HG03460 (cell line): Measurements from ENCODE around the gene SMAD6.
A peak's percentile ranks its signal among the peaks of the same experiment; 100 is the strongest.
"Not testable (repeated sequence)": the region's sequence is repeated elsewhere in the genome, so short reads cannot be mapped to it uniquely, and the experiment has no call there.

ENCODE experiments used
- ATAC-seq: cut with Tn5 transposase; IDR thresholded peaks from one replicate; pipeline ENCODE4 v1.9.1; 2021; ENCODE audit not compliant: unreplicated experiment

Gene SMAD6

DNA sequence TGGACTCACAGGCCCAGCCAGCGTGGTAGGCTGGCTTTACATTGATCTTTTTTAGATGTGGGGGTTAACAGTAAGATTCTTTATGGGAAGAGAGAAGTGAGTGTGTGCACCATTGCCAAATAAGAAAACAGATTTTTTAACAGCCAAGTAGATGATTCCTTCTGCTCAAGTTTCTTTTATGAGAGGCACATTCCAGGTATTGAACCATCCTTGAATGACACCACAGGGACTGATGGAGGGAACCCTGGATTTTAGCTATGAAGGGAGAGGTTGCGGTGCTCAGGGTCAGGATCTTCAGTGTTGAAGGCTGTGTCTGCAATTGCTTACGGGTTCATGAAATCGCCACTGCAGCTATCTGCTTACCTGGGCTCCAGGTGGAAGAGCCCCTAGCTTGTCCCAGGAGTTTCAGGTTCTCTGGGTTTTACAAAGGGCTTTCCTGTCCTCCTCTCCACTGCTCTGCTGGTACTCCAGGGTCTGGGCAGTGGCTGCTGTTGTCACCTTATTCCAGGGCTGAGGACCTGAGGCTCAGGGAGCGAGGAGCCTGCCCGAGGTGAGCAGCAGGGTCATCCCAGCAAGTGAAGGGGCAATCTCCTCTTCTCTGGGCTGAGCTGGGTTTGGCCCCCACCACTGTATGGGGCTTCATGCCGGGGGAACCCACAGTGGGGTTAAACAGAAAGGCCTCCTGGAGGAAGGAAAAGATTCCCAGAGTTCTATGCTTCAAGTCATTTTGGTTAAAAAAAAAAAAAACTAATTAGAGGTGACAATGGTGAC lies 53.4 kb downstream of the SMAD6 start:
- no peak for ATAC-seq

- ATAC-seq: no peak
These were observed 54.3 kb downstream of the SMAD6 start for GRCh38 chr15:66756295-66756694.

- ATAC-seq: no peak
These were observed 55.0 kb downstream of the SMAD6 start for GRCh38 chr15:66757030-66757429.

- no peak for ATAC-seq
These were observed 55.5 kb downstream of the SMAD6 start for GRCh38 chr15:66757521-66757920.

DNA sequence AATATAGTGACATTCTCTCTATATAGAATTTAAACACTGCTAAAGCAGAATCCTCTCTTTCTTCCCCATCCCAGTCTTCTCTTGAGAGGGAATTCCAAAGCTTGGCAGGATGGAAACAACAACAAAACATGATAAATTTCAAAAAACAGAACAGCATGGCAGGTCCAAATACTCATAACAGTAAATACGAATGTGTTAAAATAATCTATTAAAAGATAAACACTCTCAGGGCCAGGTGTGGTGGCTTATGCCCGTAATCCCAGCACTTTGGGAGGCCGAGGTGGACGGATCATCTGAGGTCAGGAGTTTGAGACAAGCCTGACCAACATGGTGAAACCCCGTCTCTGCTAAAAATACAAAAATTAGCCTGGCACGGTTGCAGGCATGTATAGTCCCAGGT lies 56.2 kb downstream of the SMAD6 start:
- not testable (repeated sequence) for ATAC-seq

DNA sequence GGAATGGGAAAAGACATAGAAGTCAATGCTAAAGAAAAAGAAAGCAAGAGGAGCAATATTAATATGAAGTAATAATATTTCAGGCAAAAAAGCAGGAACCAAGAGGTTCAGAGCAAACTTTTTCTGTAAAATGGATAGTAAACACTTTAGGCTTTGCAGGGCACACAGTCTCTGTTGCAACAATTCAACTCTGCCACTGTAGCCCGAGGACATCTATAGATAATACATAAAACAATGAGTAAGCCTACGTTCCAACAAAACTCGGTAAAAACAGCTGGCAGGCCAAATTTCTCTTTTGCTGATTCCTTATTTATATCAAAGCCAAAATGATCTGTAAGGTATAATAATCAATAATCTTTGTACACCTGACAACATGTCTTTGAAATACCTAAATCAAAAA lies 56.8 kb downstream of the SMAD6 start:
- ATAC-seq: no peak

GRCh38 chr15:66760097-66760967 lies 58.3 kb downstream of the SMAD6 start:
- no peak for ATAC-seq

- ATAC-seq: no peak
These were observed 59.1 kb downstream of the SMAD6 start for GRCh38 chr15:66760968-66761725.

GRCh38 chr15:66761726-66762595 lies 59.9 kb downstream of the SMAD6 start:
- ATAC-seq: no peak

DNA sequence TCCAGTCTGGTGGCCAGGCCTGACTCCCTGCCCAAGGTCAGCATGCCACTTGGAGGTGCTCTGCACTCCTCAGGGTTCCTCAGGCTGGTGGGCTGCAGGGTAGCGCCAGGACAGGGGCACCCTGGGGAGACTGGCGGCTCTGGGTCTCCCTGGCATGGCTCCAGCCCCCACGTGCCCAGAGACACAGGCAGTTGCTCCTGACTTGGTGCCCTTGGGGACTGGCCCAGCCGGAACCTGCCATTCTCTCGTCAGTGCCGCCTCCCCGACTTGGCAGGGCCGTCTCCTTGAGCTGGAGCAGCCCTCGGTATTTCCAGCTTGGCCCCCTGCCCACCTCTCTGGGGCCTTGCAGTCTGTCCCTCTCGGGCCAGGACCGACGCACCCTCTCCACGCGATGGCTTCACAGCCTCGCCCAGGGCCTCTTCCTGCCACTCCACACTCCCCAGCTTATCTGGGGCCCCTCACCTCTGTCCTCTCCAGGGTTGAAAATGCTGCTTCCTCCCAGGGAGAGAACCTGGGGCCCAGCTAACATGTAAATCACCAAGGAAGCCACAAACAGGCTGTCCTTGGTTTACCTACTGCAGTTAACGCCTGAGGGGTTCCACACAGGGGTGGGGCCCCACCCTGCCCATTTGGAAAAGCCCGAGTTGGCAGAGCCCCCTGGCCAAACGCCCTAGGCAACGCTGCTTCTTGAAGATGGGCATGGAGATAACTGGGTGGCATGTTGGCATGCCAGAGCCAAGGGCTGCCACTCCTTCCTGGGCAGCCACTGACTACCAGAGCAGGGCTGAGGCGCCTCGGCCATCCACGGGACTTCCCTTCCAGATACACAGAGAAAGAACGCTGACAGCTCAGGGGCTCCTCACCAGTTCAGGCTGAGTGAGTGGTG lies 61.4 kb downstream of the SMAD6 start:
- no peak for ATAC-seq

GRCh38 chr15:66764072-66764786 lies 62.2 kb downstream of the SMAD6 start:
- no peak for ATAC-seq

- peak; percentile 77 for ATAC-seq
These were observed 63.6 kb downstream of the SMAD6 start for GRCh38 chr15:66765478-66766281.

DNA sequence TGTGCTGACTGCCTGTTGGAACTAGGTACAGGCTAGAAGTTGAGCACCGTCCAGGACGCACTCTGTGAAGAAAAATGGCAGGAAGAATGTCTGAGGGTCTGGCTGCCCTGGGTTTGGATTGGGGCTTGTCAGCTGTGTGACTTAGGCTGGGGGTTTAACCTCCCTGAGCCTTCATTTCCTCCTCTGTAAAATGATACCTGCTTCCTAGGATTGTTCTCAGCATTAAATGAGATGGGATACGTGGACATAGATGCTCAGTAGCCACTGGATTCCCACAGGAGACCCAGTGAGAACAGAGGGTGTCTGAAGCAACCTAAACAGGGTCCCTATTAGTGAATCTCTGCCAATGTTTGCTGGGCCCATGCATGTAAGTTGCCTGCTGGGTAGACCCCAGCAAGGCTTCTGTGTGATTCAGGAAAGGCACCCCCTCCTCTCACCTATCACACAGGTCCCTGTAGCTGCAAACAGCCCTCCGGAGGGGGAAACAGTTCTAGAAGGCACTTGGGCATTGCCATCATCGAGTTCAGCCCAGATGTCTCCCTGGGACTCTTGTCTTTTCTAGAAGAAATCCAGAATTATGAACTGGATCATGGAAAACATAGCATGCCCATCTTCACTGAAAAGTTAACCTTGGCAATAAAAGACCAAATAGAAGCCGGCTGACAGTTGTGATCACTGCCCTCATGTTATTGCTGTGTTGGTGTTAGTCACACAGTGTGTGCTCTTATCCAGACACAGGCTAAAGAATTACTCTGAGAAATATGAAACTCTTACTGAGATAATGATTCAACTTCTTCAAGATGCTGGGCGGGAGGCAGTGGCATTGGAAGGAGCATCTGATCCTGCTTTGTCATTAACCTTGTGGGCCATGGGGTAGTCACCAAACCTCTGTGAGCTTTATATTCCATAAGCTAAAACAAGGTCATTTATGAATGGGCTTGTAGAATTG lies 64.5 kb downstream of the SMAD6 start:
- ATAC-seq: no peak

- no peak for ATAC-seq
These were observed 65.2 kb downstream of the SMAD6 start for GRCh38 chr15:66767240-66767659.

- no peak for ATAC-seq
These were observed 67.0 kb downstream of the SMAD6 start for GRCh38 chr15:66768987-66769386.

DNA sequence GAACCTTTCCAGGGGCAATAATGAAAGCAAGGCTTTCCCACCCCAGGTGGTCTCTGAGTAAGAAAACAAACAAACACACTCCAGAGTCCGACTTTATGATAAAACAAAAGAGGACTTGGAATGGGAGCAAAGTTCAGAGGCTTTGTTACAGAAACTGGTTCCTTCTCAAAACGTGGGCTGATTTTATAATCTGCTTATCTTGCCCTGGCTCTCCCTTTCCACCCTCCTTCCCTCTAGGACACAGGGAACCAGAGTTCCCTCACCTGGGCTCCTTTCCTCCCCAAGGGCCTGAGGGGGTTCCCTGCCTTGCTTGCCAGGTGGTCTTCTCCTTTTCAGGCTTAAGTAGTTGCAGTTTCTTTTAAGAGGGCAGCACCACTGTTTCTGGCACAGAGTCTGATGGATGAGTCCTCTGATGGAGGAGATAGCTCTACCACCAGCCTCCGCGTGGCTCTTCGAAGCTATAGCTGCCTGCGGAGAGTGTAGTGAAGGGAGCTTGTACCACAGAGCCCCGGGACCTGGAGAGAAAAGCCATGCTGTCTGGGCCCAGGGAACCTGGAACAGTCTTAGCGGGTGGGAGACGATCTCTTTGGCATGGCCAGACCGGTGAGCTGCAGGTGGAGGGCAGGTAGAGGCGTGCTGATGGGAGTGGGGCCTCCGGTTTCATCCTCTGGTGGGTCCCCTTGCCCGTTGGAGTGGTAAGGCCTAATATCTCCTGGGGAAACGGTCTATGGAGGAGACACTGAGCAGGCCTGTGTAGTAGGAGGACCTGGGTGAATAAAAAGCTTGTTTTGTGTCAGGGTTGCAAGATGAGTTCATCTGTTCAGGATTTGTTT lies 68.7 kb downstream of the SMAD6 start:
- ATAC-seq: no peak
